Astrocyte (in vitro differentiated cells and primary cell): ENCODE data around the gene FRMD4B. TPM values are rescaled to one million over a fixed set of nuclear protein-coding genes. Genes with fewer than 3 reads are reported as not detected.

Source experiments
- DNase-seq: peaks from one replicate; pipeline ENCODE4 v3.0.0-alpha.2; 2010; ENCODE audit warnings: low read depth
- FAIRE-seq: peaks from 2 replicates; lab custom pipeline; 2011; peaks lifted over from hg19 to GRCh38; lab: Jason Lieb, UNC
- H2AFZ ChIP-seq: 2 replicates; pipeline ENCODE4 v1.6.0; 2012; ENCODE audit warnings: low read depth, low read length, inconsistent platforms
- H3K27ac ChIP-seq: 2 replicates; pipeline ENCODE4 v1.5.1; 2011; ENCODE audit warnings: low read depth, low read length, inconsistent platforms
- H3K27me3 ChIP-seq: 2 replicates; pipeline ENCODE4 v1.6.0; 2011; ENCODE audit warnings: low read length, inconsistent platforms; ENCODE audit not compliant: insufficient read depth
- H3K36me3 ChIP-seq: 2 replicates; pipeline ENCODE4 v1.5.1; 2011; ENCODE audit warnings: low read length, inconsistent platforms; ENCODE audit not compliant: insufficient read depth
- H3K4me1 ChIP-seq: 2 replicates; pipeline ENCODE4 v1.5.1; 2011; ENCODE audit warnings: low read length, inconsistent platforms; ENCODE audit not compliant: insufficient read depth
- H3K4me2 ChIP-seq: 2 replicates; pipeline ENCODE4 v1.6.0; 2012; ENCODE audit warnings: low read length, inconsistent platforms
- H3K4me3 ChIP-seq: 2 replicates; pipeline ENCODE4 v1.5.1; 2011; ENCODE audit warnings: low read depth, mild to moderate bottlenecking, low read length, inconsistent platforms; ENCODE audit not compliant: insufficient read depth
- H3K79me2 ChIP-seq: 2 replicates; pipeline ENCODE4 v1.6.0; 2012; ENCODE audit warnings: mild to moderate bottlenecking, low read length, inconsistent platforms; ENCODE audit not compliant: insufficient read depth
- H3K9ac ChIP-seq: 2 replicates; pipeline ENCODE4 v1.6.0; 2012; ENCODE audit warnings: mild to moderate bottlenecking, low read length, inconsistent platforms
- H3K9me3 ChIP-seq: 2 replicates; pipeline ENCODE4 v1.5.1; 2012; ENCODE audit warnings: low read depth, mild to moderate bottlenecking, low read length, inconsistent platforms; ENCODE audit not compliant: insufficient read depth
- H4K20me1 ChIP-seq: 2 replicates; pipeline ENCODE4 v1.6.0; 2012; ENCODE audit warnings: low read length, inconsistent platforms; ENCODE audit not compliant: insufficient read depth
- H3K27ac Mint-ChIP-seq: one replicate; pipeline ENCODE4 v1.8.0; 2021; ENCODE audit warnings: mild to moderate bottlenecking, mixed read lengths; ENCODE audit not compliant: unreplicated experiment
- H3K27me3 Mint-ChIP-seq: one replicate; pipeline ENCODE4 v1.8.0; 2021; ENCODE audit warnings: low read depth, mixed read lengths; ENCODE audit not compliant: unreplicated experiment
- H3K36me3 Mint-ChIP-seq: one replicate; pipeline ENCODE4 v1.8.0; 2021; ENCODE audit warnings: low read depth, mixed read lengths; ENCODE audit not compliant: unreplicated experiment
- H3K4me1 Mint-ChIP-seq: one replicate; pipeline ENCODE4 v1.8.0; 2021; ENCODE audit warnings: low read depth, mixed read lengths; ENCODE audit not compliant: unreplicated experiment
- H3K4me3 Mint-ChIP-seq: one replicate; pipeline ENCODE4 v1.8.0; 2021; ENCODE audit warnings: mild to moderate bottlenecking, moderate library complexity, mixed read lengths; ENCODE audit not compliant: unreplicated experiment
- H3K9me3 Mint-ChIP-seq: one replicate; pipeline ENCODE4 v1.8.0; 2021; ENCODE audit warnings: mild to moderate bottlenecking, mixed read lengths; ENCODE audit not compliant: unreplicated experiment
- CTCF ChIP-seq: IDR thresholded peaks from 2 replicates; pipeline ENCODE4 v1.5.1; 2011; ENCODE audit warnings: low read depth, mild to moderate bottlenecking, inconsistent platforms, low read length, moderate library complexity; ENCODE audit not compliant: insufficient read depth
- EZH2 ChIP-seq: IDR thresholded peaks from 2 replicates; pipeline ENCODE4 v1.6.1; 2012; ENCODE audit warnings: mild to moderate bottlenecking, low read length, inconsistent platforms; ENCODE audit not compliant: insufficient read depth
- total RNA-seq: library from RNA; stranded (reverse); gene quantifications from 2 replicates; pipeline ENCODE4 v1.2.1, GENCODE V29; 2021

The FRMD4B gene
- total RNA-seq, 1 donor from 2014 or later = 9.2 TPM

- DNase-seq (no peak), FAIRE-seq (no peak)
- H3K4me1 Mint-ChIP-seq = peaks cover 17% of the 10 kb centered on the region
- Histone ChIP-seq H3K79me2 (no peaks in the 10 kb centered on the region), H3K36me3 (no peaks in the 10 kb centered on the region), H3K27ac (no peak overlapping the region), H3K9ac (no peak overlapping the region), H3K4me2 (no peak overlapping the region), H4K20me1 (no peaks in the 10 kb centered on the region), H3K4me3 (no peak overlapping the region), H3K4me1 (no peaks in the 10 kb centered on the region), H3K9me3 (no peaks in the 10 kb centered on the region), H2AFZ (no peak overlapping the region), H3K27me3 (peaks cover 6% of the 10 kb centered on the region)
- TF ChIP-seq CTCF (no peak), EZH2 (no peak)
- peaks cover 7% of the 10 kb centered on the region for H3K36me3 Mint-ChIP-seq
- H3K27me3 Mint-ChIP-seq = no peaks in the 10 kb centered on the region
- H3K4me3 Mint-ChIP-seq = no peak overlapping the region
- H3K9me3 Mint-ChIP-seq = no peaks in the 10 kb centered on the region
- H3K27ac Mint-ChIP-seq = no peak overlapping the region
These were observed 187.9 kb downstream of the FRMD4B start for GRCh38 chr3:69197922-69198530.

GRCh38 chr3:69197455-69197854 is 188.4 kb downstream of the FRMD4B start:
- DNase-seq = no peak
- Mint-ChIP-seq H3K4me3 (no peak overlapping the region), H3K27ac (no peak overlapping the region)

More at GRCh38 chr3:69197455-69197854, 188.4 kb downstream of the FRMD4B start:
- H3K36me3 Mint-ChIP-seq = peaks cover 7% of the 10 kb centered on the region
- H3K9me3 Mint-ChIP-seq = no peaks in the 10 kb centered on the region
- Histone ChIP-seq H3K9me3 (no peaks in the 10 kb centered on the region), H3K79me2 (no peaks in the 10 kb centered on the region), H3K4me1 (no peaks in the 10 kb centered on the region), H2AFZ (no peak overlapping the region), H3K36me3 (no peaks in the 10 kb centered on the region), H3K4me2 (no peak overlapping the region), H3K4me3 (no peak overlapping the region), H3K27me3 (peaks cover 6% of the 10 kb centered on the region), H4K20me1 (no peaks in the 10 kb centered on the region), H3K9ac (no peak overlapping the region), H3K27ac (no peak overlapping the region)
- peaks cover 17% of the 10 kb centered on the region for H3K4me1 Mint-ChIP-seq
- TF ChIP-seq CTCF (no peak), EZH2 (no peak)
- H3K27me3 Mint-ChIP-seq = no peaks in the 10 kb centered on the region
- FAIRE-seq = no peak
